NT2/D1 (cell line): Measurements from ENCODE around the gene VTI1A.
A peak's percentile ranks its signal among the peaks of the same experiment; 100 is the strongest.

ENCODE experiments used
- DNase-seq: peaks from one replicate; pipeline ENCODE4 v3.0.0-alpha.2; 2011; ENCODE audit warnings: low read depth, low spot score
- H3K27me3 ChIP-seq: 2 replicates; pipeline ENCODE4 v1.6.0; 2011; ENCODE audit warnings: mild to moderate bottlenecking; ENCODE audit not compliant: insufficient read length, insufficient read depth
- H3K36me3 ChIP-seq: 2 replicates; pipeline ENCODE4 v1.6.1; 2011; ENCODE audit warnings: mild to moderate bottlenecking, low read length, mixed read lengths; ENCODE audit not compliant: insufficient read depth, insufficient read length
- H3K4me1 ChIP-seq: 2 replicates; pipeline ENCODE4 v1.5.1; 2011; ENCODE audit not compliant: insufficient read depth, insufficient read length
- H3K4me3 ChIP-seq: 2 replicates; pipeline ENCODE4 v1.5.1; 2011; ENCODE audit warnings: low read depth; ENCODE audit not compliant: insufficient read length
- H3K9ac ChIP-seq: 2 replicates; pipeline ENCODE4 v1.6.0; 2011; ENCODE audit warnings: low read depth; ENCODE audit not compliant: insufficient read length
- H3K9me3 ChIP-seq: 2 replicates; pipeline ENCODE4 v1.5.1; 2011; ENCODE audit warnings: mild to moderate bottlenecking, low read length; ENCODE audit not compliant: insufficient read depth
- SUZ12 ChIP-seq: IDR thresholded peaks from 2 replicates; pipeline ENCODE4 v1.6.1; 2011; ENCODE audit not compliant: insufficient read length, insufficient read depth; ENCODE audit errors: extremely low read depth
- YY1 ChIP-seq: IDR thresholded peaks from 2 replicates; pipeline ENCODE4 v1.6.1; 2011; ENCODE audit not compliant: insufficient read length, insufficient read depth
- ZNF274 ChIP-seq: IDR thresholded peaks from 2 replicates; pipeline ENCODE4 v1.6.1; 2011; ENCODE audit warnings: mild to moderate bottlenecking, low read depth, low read length

Gene VTI1A

GRCh38 chr10:112434988-112435619 is 11.9 kb upstream of the VTI1A start:
- Histone ChIP-seq H3K27me3 (no peaks in the 10 kb centered on the region), H3K9me3 (no peaks in the 10 kb centered on the region), H3K4me1 (no peaks in the 10 kb centered on the region), H3K9ac (no peak overlapping the region), H3K4me3 (no peak overlapping the region), H3K36me3 (peaks cover 70% of the 10 kb centered on the region)
- DNase-seq, result no peak
- TF ChIP-seq YY1 (no peak), ZNF274 (no peak), SUZ12 (no peak)

DNA sequence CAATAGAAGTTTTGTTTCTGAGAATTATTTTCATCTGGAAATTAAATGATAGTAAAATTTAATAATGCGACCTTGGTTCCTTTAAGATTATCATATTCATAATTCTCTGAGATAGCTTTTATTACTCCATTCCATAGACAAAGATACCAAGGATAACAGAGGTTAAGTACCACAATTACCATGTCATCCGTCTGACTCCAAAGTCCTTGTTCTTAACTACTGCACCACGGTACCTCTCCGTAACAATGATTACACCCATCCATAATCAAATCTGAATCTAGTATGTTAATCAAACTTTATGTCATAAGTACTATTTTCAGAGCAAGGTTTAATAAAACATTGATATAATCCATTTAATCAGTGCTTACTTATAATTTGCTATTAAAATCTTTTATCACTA is 8.7 kb upstream of the VTI1A start:
- no peak for DNase-seq
- Histone ChIP-seq H3K4me3 (no peak overlapping the region), H3K36me3 (peaks cover 72% of the 10 kb centered on the region), H3K9me3 (no peaks in the 10 kb centered on the region), H3K9ac (no peak overlapping the region), H3K27me3 (no peaks in the 10 kb centered on the region), H3K4me1 (no peaks in the 10 kb centered on the region)
- no peak for TF ChIP-seq ZNF274
- TF ChIP-seq YY1, result no peak
- no peak for TF ChIP-seq SUZ12

DNA sequence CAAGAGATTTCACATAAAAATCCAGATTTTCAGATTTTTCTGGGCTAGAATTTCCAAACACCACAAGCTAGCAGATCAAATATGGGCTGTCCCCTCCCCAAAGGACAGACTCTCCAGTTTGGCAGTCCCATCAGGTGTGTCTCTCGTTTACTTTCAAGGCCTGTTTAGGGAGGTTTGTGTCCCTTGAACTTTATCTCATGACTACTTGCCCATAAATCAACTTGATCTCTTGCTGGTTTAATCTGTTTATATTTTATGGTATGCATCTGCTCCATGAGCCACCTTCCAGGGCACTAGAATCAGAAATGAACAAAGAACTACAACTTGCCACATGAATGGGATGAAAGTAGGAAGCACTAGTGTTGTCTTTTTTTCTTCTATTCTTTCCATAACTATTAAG is 5.5 kb upstream of the VTI1A start:
- DNase-seq, result no peak
- no peaks in the 10 kb centered on the region for H3K27me3 ChIP-seq
- H3K4me1 ChIP-seq, result no peaks in the 10 kb centered on the region
- TF ChIP-seq YY1, result no peak
- TF ChIP-seq ZNF274, result no peak
- TF ChIP-seq SUZ12, result no peak
- no peaks in the 10 kb centered on the region for H3K9me3 ChIP-seq
- H3K9ac ChIP-seq, result no peak overlapping the region
- H3K36me3 ChIP-seq, result peaks cover 74% of the 10 kb centered on the region
- no peak overlapping the region for H3K4me3 ChIP-seq

DNA sequence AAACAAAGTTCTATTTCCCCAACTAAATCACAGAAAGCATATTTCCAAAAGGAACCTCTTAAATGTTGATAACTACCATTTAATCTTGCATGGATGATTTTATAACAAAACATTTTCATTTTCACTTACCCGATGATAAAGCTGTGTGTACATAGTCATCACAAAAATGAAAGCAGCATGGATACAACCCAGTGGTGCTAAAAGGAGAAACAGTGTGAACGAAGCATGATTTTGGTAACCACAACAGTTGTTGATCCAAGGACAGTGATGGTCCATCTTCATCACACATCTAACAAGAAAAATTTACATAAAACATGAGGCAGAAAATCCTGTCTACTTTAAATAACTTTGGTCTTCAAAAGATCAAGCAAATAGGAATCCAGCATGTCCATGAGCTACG is 5.0 kb upstream of the VTI1A start:
- no peaks in the 10 kb centered on the region for H3K27me3 ChIP-seq
- H3K9me3 ChIP-seq, result no peaks in the 10 kb centered on the region
- no peak overlapping the region for H3K4me3 ChIP-seq
- H3K4me1 ChIP-seq, result no peaks in the 10 kb centered on the region
- H3K36me3 ChIP-seq, result peaks cover 71% of the 10 kb centered on the region
- no peak for DNase-seq
- TF ChIP-seq ZNF274 (no peak), SUZ12 (no peak), YY1 (no peak)
- no peak overlapping the region for H3K9ac ChIP-seq

GRCh38 chr10:112446055-112446854 is 760 bp upstream of the VTI1A start:
- peaks cover 48% of the 10 kb centered on the region for H3K36me3 ChIP-seq
- TF ChIP-seq YY1 (no peak), ZNF274 (no peak), SUZ12 (no peak)
- peak overlapping the region; percentile 88 for H3K4me3 ChIP-seq
- H3K9me3 ChIP-seq, result no peaks in the 10 kb centered on the region
- no peaks in the 10 kb centered on the region for H3K4me1 ChIP-seq
- H3K27me3 ChIP-seq, result no peaks in the 10 kb centered on the region
- H3K9ac ChIP-seq, result peak overlapping the region; percentile 97
- no peak for DNase-seq

- no peaks in the 10 kb centered on the region for H3K4me1 ChIP-seq
- peak overlapping the region; percentile 97 for H3K9ac ChIP-seq
- TF ChIP-seq YY1 (no peak), SUZ12 (no peak), ZNF274 (no peak)
- no peaks in the 10 kb centered on the region for H3K9me3 ChIP-seq
- peak overlapping the region; percentile 88 for H3K4me3 ChIP-seq
- DNase-seq, result no peak
- H3K27me3 ChIP-seq, result no peaks in the 10 kb centered on the region
- peaks cover 35% of the 10 kb centered on the region for H3K36me3 ChIP-seq
Measured at GRCh38 chr10:112447620-112447928, 559 bp downstream of the VTI1A start.

- Histone ChIP-seq H3K36me3 (peaks cover 22% of the 10 kb centered on the region), H3K4me3 (no peak overlapping the region), H3K27me3 (no peaks in the 10 kb centered on the region), H3K9ac (no peak overlapping the region), H3K9me3 (no peaks in the 10 kb centered on the region), H3K4me1 (no peaks in the 10 kb centered on the region)
- no peak for TF ChIP-seq ZNF274
- no peak for TF ChIP-seq YY1
- no peak for TF ChIP-seq SUZ12
- DNase-seq, result no peak
Measured at GRCh38 chr10:112448888-112449287, 1.9 kb downstream of the VTI1A start.
